Renal pelvis (tissue), 4 donors: ENCODE data around the gene C6orf15. TPM values are rescaled to one million over a fixed set of nuclear protein-coding genes. Genes with fewer than 3 reads are reported as not detected.
A peak's percentile ranks its signal among the peaks of the same experiment; 100 is the strongest.
"Not testable (repeated sequence)": the region's sequence is repeated elsewhere in the genome, so short reads cannot be mapped to it uniquely, and the experiment has no call there.

Experiments
- DNase-seq: peaks from one replicate; pipeline ENCODE4 v3.0.0-alpha.2; 2013
- polyA plus RNA-seq, 3 donors: library from polyadenylated mRNA; unstranded; fragments of 120-200 nt; gene quantifications; one replicate each; pipeline ENCODE4 v1.2.1, GENCODE V29; 2013; ENCODE audit not compliant: insufficient read length in 3 of 3

Gene C6orf15
- polyA plus RNA-seq, 3 donors = not detected

GRCh38 chr6:31068669-31069340 lies 43.6 kb downstream of the C6orf15 start:
- peak; percentile 79 for DNase-seq

- not testable (repeated sequence) for DNase-seq
Measured at GRCh38 chr6:31067891-31068668, 44.3 kb downstream of the C6orf15 start.

GRCh38 chr6:31067028-31067427 lies 45.3 kb downstream of the C6orf15 start:
- DNase-seq = not testable (repeated sequence)

- no peak for DNase-seq
Measured at GRCh38 chr6:31065556-31065955, 46.8 kb downstream of the C6orf15 start.

- no peak for DNase-seq
Measured at GRCh38 chr6:31063906-31064435, 48.4 kb downstream of the C6orf15 start.

Other genes starting within 250 kb of the C6orf15 start
- gene DDR1, start 228.1 kb downstream of the C6orf15 start, polyA plus RNA-seq = 100 to 1,000 TPM; 196 to 203 (median 201) TPM
- gene GTF2H4, start 204.4 kb downstream of the C6orf15 start, polyA plus RNA-seq = 10 to 100 TPM; 48.1 to 50.5 (median 48.9) TPM
- 10 to 100 TPM; 45.6 to 64.7 (median 55.3) TPM for gene VARS2, start 198.3 kb downstream of the C6orf15 start, polyA plus RNA-seq
- gene SFTA2, start 180.4 kb downstream of the C6orf15 start, polyA plus RNA-seq = 1 to 10 TPM in 2 of 3 donors, under 1 TPM in 1; 0.63 to 1.7 (median 1.2) TPM
- gene MUCL3, start 171.6 kb downstream of the C6orf15 start, polyA plus RNA-seq = under 1 TPM; 0.07 to 0.13 (median 0.09) TPM
- under 1 TPM in 1 of 3 donors, not detected in 2; 0.09 TPM for gene MUC21, start 128.9 kb downstream of the C6orf15 start, polyA plus RNA-seq
- gene MUC22, start 102.1 kb downstream of the C6orf15 start, polyA plus RNA-seq = not detected
- under 1 TPM in 1 of 3 donors, not detected in 2; 0.36 TPM for gene PSORS1C1, start 2.2 kb upstream of the C6orf15 start, polyA plus RNA-seq
- under 1 TPM in 1 of 3 donors, not detected in 2; 0.06 TPM for gene CDSN, start 7.9 kb upstream of the C6orf15 start, polyA plus RNA-seq
- under 1 TPM in 1 of 3 donors, not detected in 2; 0.10 TPM for gene PSORS1C2, start 26.5 kb upstream of the C6orf15 start, polyA plus RNA-seq
- gene CCHCR1, start 45.2 kb upstream of the C6orf15 start, polyA plus RNA-seq = 10 to 100 TPM; 35.4 to 48.5 (median 41.7) TPM
- gene TCF19, start 46.0 kb upstream of the C6orf15 start, polyA plus RNA-seq = 10 to 100 TPM; 16.3 to 21.4 (median 17.3) TPM
- gene POU5F1, start 58.1 kb upstream of the C6orf15 start, polyA plus RNA-seq = 1 to 10 TPM; 1.9 to 9.2 (median 7.2) TPM
- 100 to 1,000 TPM in 2 of 3 donors, 10 to 100 TPM in 1; 75.0 to 156 (median 150) TPM for gene HLA-C, start 159.5 kb upstream of the C6orf15 start, polyA plus RNA-seq
- 100 to 1,000 TPM; 104 to 117 (median 116) TPM for gene HLA-B, start 244.6 kb upstream of the C6orf15 start, polyA plus RNA-seq